ENCODE data around the gene TMEM31. TPM values are rescaled to one million over a fixed set of nuclear protein-coding genes. Genes with fewer than 3 reads are reported as not detected.

TMEM31 gene
- total RNA-seq: not detected

GRCh38 chrX:103710609-103711008, at the start of gene TMEM31:
TMEM31 (plus strand) TSS chrX:103710909; CDS start chrX:103712259, 1,350 bp downstream.
- no peak for DNase-seq (ENCODE audit: low spot score)
- ATAC-seq: no peak

- ATAC-seq (no peak), DNase-seq (ENCODE audit: low spot score) (peak; percentile 37)
These were observed 46.5 kb upstream of the TMEM31 start for GRCh38 chrX:103663981-103664762.

- no peak for ATAC-seq
- DNase-seq (ENCODE audit: low spot score): no peak
These were observed 44.3 kb upstream of the TMEM31 start for GRCh38 chrX:103666202-103667107.

- no peak for ATAC-seq
- no peak for DNase-seq (ENCODE audit: low spot score)
These were observed 41.0 kb upstream of the TMEM31 start for GRCh38 chrX:103669745-103670144.

GRCh38 chrX:103674531-103675454, 35.9 kb upstream of the TMEM31 start:
- ATAC-seq (no peak), DNase-seq (ENCODE audit: low spot score) (no peak)

- no peak for ATAC-seq
These were observed 32.3 kb upstream of the TMEM31 start for GRCh38 chrX:103678199-103678993.

GRCh38 chrX:103681443-103681842, 29.3 kb upstream of the TMEM31 start:
- no peak for DNase-seq (ENCODE audit: low spot score)
- no peak for ATAC-seq

More at GRCh38 chrX:103678199-103678993, 32.3 kb upstream of the TMEM31 start:
- DNase-seq (ENCODE audit: low spot score): no peak

GRCh38 chrX:103685396-103685795, 25.3 kb upstream of the TMEM31 start:
- ATAC-seq (no peak), DNase-seq (ENCODE audit: low spot score) (no peak)

- peak; percentile 84 for ATAC-seq
These were observed 24.3 kb upstream of the TMEM31 start, which contains the start of gene MORF4L2 for GRCh38 chrX:103686199-103687072. MORF4L2 (minus strand) TSS chrX:103686699; CDS start chrX:103677027, 9,672 bp downstream.

GRCh38 chrX:103687073-103687695, 23.5 kb upstream of the TMEM31 start:
- DNase-seq (ENCODE audit: low spot score): peak; percentile 87
- ATAC-seq: peak; percentile 84

More at GRCh38 chrX:103686199-103687072, 24.3 kb upstream of the TMEM31 start, which contains the start of gene MORF4L2:
- DNase-seq (ENCODE audit: low spot score): peak; percentile 89

- peak; percentile 40 for ATAC-seq
- peak; percentile 57 for DNase-seq (ENCODE audit: low spot score)
These were observed 23.0 kb upstream of the TMEM31 start for GRCh38 chrX:103687696-103688201.

- ATAC-seq: no peak
- DNase-seq (ENCODE audit: low spot score): no peak
These were observed 21.8 kb upstream of the TMEM31 start for GRCh38 chrX:103688946-103689345.

GRCh38 chrX:103691059-103691458, 19.6 kb upstream of the TMEM31 start:
- DNase-seq (ENCODE audit: low spot score): no peak
- no peak for ATAC-seq

- ATAC-seq: no peak
- no peak for DNase-seq (ENCODE audit: low spot score)
These were observed 13.0 kb upstream of the TMEM31 start for GRCh38 chrX:103697687-103698086.

GRCh38 chrX:103699243-103699642, 11.5 kb upstream of the TMEM31 start:
- no peak for ATAC-seq
- no peak for DNase-seq (ENCODE audit: low spot score)

GRCh38 chrX:103704863-103705262, 5.8 kb upstream of the TMEM31 start:
- no peak for DNase-seq (ENCODE audit: low spot score)
- ATAC-seq: no peak

GRCh38 chrX:103716962-103717361, 6.3 kb downstream of the TMEM31 start:
- DNase-seq (ENCODE audit: low spot score) (no peak), ATAC-seq (no peak)

GRCh38 chrX:103718120-103718519, 7.4 kb downstream of the TMEM31 start:
- ATAC-seq (no peak), DNase-seq (ENCODE audit: low spot score) (no peak)
